OCI-LY1 (cell line): ENCODE measurements around the gene KRR1.
A peak's percentile ranks its signal among the peaks of the same experiment; 100 is the strongest.

Experiments
- H2AFZ ChIP-seq: fragments of 200-600 bp; sonication (generic), shearing (Covaris generic); 2 replicates; pipeline ENCODE4 v1.6.0; 2014; ENCODE audit warnings: antibody characterized with exemption, mild to moderate bottlenecking, low read length
- H3F3A ChIP-seq: fragments of 200-600 bp; sonication (generic), shearing (Covaris generic); 2 replicates; pipeline ENCODE4 v1.6.0; 2014; ENCODE audit warnings: mild to moderate bottlenecking, antibody characterized with exemption, low read length, moderate library complexity; ENCODE audit not compliant: insufficient read depth
- H3K27ac ChIP-seq: fragments of 200-600 bp; sonication (generic); 2 replicates; pipeline ENCODE4 v1.5.1; 2014; ENCODE audit warnings: low read length, mixed run types, mild to moderate bottlenecking, low read depth; ENCODE audit not compliant: poor library complexity, severe bottlenecking
- H3K27me3 ChIP-seq: fragments of 200-600 bp; sonication (generic); 2 replicates; pipeline ENCODE4 v1.6.0; 2014; ENCODE audit warnings: antibody characterized with exemption, mild to moderate bottlenecking, low read length, moderate library complexity; ENCODE audit not compliant: insufficient read depth
- H3K36me3 ChIP-seq: fragments of 200-600 bp; sonication (generic); 2 replicates; pipeline ENCODE4 v1.6.1; 2014; ENCODE audit warnings: mild to moderate bottlenecking, antibody characterized with exemption, low read length, moderate library complexity, mixed read lengths; ENCODE audit not compliant: insufficient read depth
- H3K4me1 ChIP-seq: fragments of 200-600 bp; sonication (generic); 2 replicates; pipeline ENCODE4 v1.5.1; 2014; ENCODE audit warnings: mild to moderate bottlenecking, low read length, moderate library complexity; ENCODE audit not compliant: insufficient read depth, severe bottlenecking
- H3K4me2 ChIP-seq: fragments of 200-600 bp; sonication (generic), shearing (Covaris generic); 2 replicates; pipeline ENCODE4 v1.6.1; 2014; ENCODE audit warnings: low read length
- H3K4me3 ChIP-seq: fragments of 200-600 bp; sonication (generic); 2 replicates; pipeline ENCODE4 v1.5.1; 2014; ENCODE audit warnings: low read length, low read depth, mild to moderate bottlenecking, mixed read lengths; ENCODE audit not compliant: poor library complexity, severe bottlenecking
- H3K79me2 ChIP-seq: fragments of 200-600 bp; shearing (Covaris generic); 2 replicates; pipeline ENCODE4 v1.6.1; 2016; ENCODE audit warnings: mixed run types, low read length, mixed read lengths; ENCODE audit not compliant: insufficient read depth
- H3K9ac ChIP-seq: fragments of 200-600 bp; sonication (generic), shearing (Covaris generic); 2 replicates; pipeline ENCODE4 v1.6.1; 2014; ENCODE audit warnings: mild to moderate bottlenecking, low read length, mixed read lengths
- H3K9me2 ChIP-seq: fragments of 200-600 bp; sonication (generic), shearing (Covaris generic); 2 replicates; pipeline ENCODE4 v1.6.1; 2014; ENCODE audit warnings: low read depth, mild to moderate bottlenecking, low read length, mixed read lengths
- H3K9me3 ChIP-seq: fragments of 200-600 bp; shearing (Covaris generic); 2 replicates; pipeline ENCODE4 v1.6.1; 2014; ENCODE audit warnings: low read length, mixed read lengths
- H4K20me1 ChIP-seq: fragments of 200-600 bp; sonication (generic), shearing (Covaris generic); 2 replicates; pipeline ENCODE4 v1.6.0; 2016; ENCODE audit warnings: mild to moderate bottlenecking, low read length; ENCODE audit not compliant: insufficient read depth
- EZH2 ChIP-seq: fragments of 200-600 bp; sonication (generic), shearing (Covaris generic); IDR thresholded peaks from 2 replicates; pipeline ENCODE4 v1.8.0; 2017; ENCODE audit warnings: borderline replicate concordance, mixed run types, mild to moderate bottlenecking, antibody characterized with exemption, low read length, moderate library complexity, mixed read lengths
- TF ChIP-seq, protein P1 (sequence below): fragments of 200-600 bp; sonication (generic), shearing (Covaris generic); IDR thresholded peaks from 2 replicates; pipeline ENCODE4 v1.5.1; 2017; ENCODE audit warnings: mild to moderate bottlenecking, antibody characterized with exemption, low read length, moderate library complexity, mixed read lengths

The KRR1 gene

DNA sequence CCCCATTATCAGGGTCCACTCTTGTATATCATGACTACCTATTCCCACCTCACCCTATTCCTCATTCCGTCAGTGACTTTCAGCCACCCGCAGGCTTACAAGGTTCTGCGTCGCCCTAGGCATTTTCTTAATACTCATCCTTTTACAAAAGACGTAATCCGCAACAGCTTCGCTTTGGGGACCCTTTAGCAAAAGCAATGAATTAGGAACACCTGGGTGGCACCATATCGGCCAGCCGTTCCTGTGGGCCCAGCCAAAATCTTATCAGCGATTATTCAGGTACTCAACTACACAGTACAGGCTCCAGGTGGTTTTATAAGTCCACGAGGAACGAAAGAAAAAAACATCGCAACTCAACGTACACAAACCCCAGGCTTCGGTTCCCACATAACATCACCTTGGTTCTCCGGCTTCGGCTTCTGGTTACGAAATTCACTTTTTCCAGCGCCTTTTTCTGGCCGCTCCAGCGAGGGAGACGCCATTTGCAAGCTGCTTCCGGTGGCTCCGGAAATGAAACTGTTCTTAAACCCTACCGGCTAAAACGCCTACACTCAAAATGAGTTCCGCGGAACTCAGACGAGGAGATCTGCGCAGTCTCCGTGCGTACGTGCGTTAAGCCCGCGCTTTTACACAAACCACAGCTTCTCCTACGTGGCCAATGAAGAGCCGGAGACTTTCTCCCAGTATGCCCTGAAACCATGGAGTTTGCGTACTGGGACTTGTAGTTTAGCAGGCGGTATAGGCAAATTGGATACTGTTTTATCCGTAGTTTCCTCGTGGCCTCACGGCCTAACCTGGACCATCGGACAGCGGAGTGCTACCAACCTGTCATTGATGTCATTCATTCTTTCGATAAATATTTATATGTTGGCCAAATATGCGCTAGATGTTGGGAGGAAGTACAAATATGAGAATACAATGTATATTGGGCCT lies at the start of gene KRR1:
Gene KRR1, minus strand, starts transcription at position 494 of the 933 bp plus-strand sequence. Its CDS starts 12 bp downstream, at position 482.
- Histone ChIP-seq H2AFZ (peak within 1 kb of the TSS; percentile 98), H3K9me2 (no peaks in the 10 kb centered on the region), H3K27ac (no peak within 1 kb of the TSS), H3K4me2 (peak within 1 kb of the TSS; percentile 84), H3K9me3 (no peaks in the 10 kb centered on the region), H3K4me1 (peaks cover 24% of the 10 kb centered on the region), H3K9ac (peak within 1 kb of the TSS; percentile 83), H3F3A (no peaks in the 10 kb centered on the region), H3K4me3 (peak within 1 kb of the TSS; percentile 86), H3K36me3 (peaks cover 14% of the 10 kb centered on the region; the same call in 1 of the 2 replicates), H4K20me1 (no peaks in the 10 kb centered on the region), H3K27me3 (no peaks in the 10 kb centered on the region), H3K79me2 (peaks cover 42% of the 10 kb centered on the region)
- no peak for TF ChIP-seq EZH2
- TF ChIP-seq, protein P1, sequence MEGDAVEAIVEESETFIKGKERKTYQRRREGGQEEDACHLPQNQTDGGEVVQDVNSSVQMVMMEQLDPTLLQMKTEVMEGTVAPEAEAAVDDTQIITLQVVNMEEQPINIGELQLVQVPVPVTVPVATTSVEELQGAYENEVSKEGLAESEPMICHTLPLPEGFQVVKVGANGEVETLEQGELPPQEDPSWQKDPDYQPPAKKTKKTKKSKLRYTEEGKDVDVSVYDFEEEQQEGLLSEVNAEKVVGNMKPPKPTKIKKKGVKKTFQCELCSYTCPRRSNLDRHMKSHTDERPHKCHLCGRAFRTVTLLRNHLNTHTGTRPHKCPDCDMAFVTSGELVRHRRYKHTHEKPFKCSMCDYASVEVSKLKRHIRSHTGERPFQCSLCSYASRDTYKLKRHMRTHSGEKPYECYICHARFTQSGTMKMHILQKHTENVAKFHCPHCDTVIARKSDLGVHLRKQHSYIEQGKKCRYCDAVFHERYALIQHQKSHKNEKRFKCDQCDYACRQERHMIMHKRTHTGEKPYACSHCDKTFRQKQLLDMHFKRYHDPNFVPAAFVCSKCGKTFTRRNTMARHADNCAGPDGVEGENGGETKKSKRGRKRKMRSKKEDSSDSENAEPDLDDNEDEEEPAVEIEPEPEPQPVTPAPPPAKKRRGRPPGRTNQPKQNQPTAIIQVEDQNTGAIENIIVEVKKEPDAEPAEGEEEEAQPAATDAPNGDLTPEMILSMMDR = no peak

DNA sequence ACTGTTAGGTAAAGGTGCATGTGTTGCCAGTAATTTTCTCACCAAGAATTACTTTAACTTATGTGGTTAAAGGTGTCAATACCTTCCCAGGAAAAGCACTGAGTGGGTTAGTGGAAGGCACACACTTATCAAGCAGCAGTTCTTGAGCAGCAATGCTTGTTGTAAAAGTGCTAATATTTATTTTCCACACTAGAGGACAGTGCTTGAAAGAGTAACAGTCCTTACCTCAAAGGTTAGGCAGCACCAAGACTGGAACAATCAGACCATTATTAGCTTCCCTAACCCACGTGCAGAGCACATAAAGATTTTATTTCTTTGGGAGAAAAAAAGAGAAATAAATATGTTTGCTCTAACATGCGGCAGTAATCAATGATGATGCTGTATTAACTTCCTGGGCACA lies 48.8 kb upstream of the KRR1 start:
- H3K79me2 ChIP-seq = no peaks in the 10 kb centered on the region
- H3K9me2 ChIP-seq = no peaks in the 10 kb centered on the region
- H2AFZ ChIP-seq = no peak overlapping the region
- no peak overlapping the region for H3K27ac ChIP-seq
- no peaks in the 10 kb centered on the region for H3K9me3 ChIP-seq
- no peaks in the 10 kb centered on the region for H3K36me3 ChIP-seq
- TF ChIP-seq EZH2 = no peak
- H3K4me2 ChIP-seq = no peak overlapping the region
- no peak overlapping the region for H3K9ac ChIP-seq
- no peaks in the 10 kb centered on the region for H3K4me1 ChIP-seq
- H4K20me1 ChIP-seq = no peaks in the 10 kb centered on the region
- no peaks in the 10 kb centered on the region for H3F3A ChIP-seq
- H3K4me3 ChIP-seq = no peak overlapping the region
- no peaks in the 10 kb centered on the region for H3K27me3 ChIP-seq

DNA sequence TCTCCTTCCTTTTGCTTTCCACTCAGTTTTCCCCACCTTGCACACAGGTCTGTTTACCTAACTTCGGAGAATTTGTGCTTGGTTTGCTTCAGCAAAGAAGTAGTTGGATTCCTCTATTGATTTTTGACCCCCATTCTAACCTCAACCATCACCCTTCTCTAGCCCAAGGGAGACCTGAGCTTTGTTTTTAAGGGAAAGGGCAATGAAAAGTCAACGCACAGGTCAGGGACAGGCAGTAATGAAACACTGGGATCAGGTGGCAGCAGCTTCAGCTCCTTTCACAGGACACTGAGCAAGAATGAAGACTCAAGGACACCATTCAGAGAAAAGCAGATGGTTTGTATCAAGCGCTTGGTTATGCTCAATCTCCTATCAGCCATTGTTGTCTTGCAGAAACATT lies 46.9 kb upstream of the KRR1 start:
- TF ChIP-seq, protein P1 = no peak
- TF ChIP-seq EZH2 = no peak

More for the DNA sequence above, 46.9 kb upstream of the KRR1 start:
- Histone ChIP-seq H3K4me3 (no peak overlapping the region), H3F3A (no peaks in the 10 kb centered on the region), H3K9me3 (no peaks in the 10 kb centered on the region), H3K27ac (no peak overlapping the region), H3K4me2 (no peak overlapping the region), H3K79me2 (no peaks in the 10 kb centered on the region), H3K36me3 (no peaks in the 10 kb centered on the region), H3K9ac (no peak overlapping the region), H2AFZ (no peak overlapping the region), H3K4me1 (no peaks in the 10 kb centered on the region), H4K20me1 (no peaks in the 10 kb centered on the region), H3K27me3 (no peaks in the 10 kb centered on the region), H3K9me2 (no peaks in the 10 kb centered on the region)
